ENCODE data around the gene BROX.

BROX gene

DNA sequence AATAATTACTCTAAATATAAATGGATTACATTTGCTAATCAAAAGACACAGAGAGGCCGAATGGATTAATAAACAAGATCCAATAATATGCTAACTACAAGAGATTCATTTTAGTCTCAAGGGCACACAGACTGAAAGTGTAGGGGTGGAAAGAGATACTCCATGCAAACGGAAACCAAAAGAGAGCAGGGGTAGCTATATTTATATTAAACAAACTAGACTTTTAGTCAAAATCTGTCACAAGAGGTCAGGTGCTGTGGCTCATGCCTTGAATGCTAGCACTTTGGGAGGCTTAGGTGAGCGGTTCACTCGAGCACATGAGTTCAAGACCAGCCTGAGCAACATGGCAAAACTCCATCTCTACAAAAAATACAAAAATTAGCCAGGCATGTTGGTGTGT is 68.9 kb downstream of the BROX start:
- no peak for DNase-seq

DNA sequence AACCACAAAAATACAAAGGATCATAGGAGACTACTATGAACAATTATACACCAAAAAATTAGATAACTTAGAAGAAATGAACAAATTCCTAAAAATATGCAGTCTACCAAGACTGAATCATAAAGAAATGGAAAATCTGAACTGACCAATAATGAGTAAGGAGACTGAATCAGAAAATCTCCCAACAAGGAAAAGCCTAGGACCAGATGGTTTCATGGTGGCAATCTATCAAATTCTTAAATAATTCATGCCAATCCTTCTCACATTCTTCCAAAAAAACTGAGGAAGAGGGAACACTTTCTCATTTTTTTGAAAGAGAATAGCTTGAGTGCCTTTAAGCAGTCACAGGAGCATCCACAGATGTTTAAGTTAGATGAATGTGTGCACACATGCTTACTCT is 70.7 kb downstream of the BROX start:
- DNase-seq, result no peak

DNA sequence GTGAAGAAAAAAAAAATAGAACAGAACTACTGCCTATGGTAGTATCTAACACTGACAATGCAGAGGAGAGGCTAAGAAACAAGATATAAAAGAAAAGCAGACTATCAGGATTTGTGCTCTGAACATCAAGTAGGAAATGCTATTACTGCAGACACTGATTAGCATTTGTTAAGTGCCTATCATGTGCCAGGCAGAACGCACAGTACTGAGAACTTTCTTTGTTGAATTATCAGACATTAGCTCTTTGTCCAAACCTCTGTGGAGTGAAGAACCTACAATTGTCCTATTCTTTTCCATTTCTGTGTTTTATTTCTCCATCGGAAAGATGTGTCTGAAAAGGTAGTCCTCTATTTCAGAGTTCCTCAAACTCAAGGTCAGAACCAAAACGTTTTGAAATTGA is 72.0 kb downstream of the BROX start:
- DNase-seq, result no peak

Measured in activated CD4-positive, alpha-beta T cell treated with anti-CD3 and anti-CD28 coated beads, Interleukin-2, amount 50 U/mL, for 16 hours (primary cell).